BLaER1 treated with 17β-estradiol and CSF1 and Interleukin-3, amounts not matched to agents 10 nM and 100 nM (cell line): ENCODE results near the gene IMMP2L.

Experiments
- H3K27ac ChIP-seq, 11 experiments: shearing (Covaris generic); formaldehyde crosslinking; 2 replicates each; pipeline ENCODE4 v1.8.1; 2022
- H3K27me3 ChIP-seq, 11 experiments: shearing (Covaris generic); formaldehyde crosslinking; 2 replicates each; pipeline ENCODE4 v1.8.1; 2022
- H3K36me3 ChIP-seq, 11 experiments: shearing (Covaris generic); formaldehyde crosslinking; 2 replicates each; pipeline ENCODE4 v1.8.1; 2022
- H3K4me1 ChIP-seq, 10 experiments: shearing (Covaris generic); formaldehyde crosslinking; 2 replicates each; pipeline ENCODE4 v1.8.1; 2022
- H3K4me2 ChIP-seq, 11 experiments: shearing (Covaris generic); formaldehyde crosslinking; 2 replicates each; pipeline ENCODE4 v1.8.1; 2022
- H3K4me3 ChIP-seq, 10 experiments: shearing (Covaris generic); formaldehyde crosslinking; 2 replicates each; pipeline ENCODE4 v1.8.1; 2022
- H3K9ac ChIP-seq, 11 experiments: shearing (Covaris generic); formaldehyde crosslinking; 2 replicates each; pipeline ENCODE4 v1.8.1; 2022
- H3K9me3 ChIP-seq, 11 experiments: shearing (Covaris generic); formaldehyde crosslinking; replicated peaks in 1 of 11; 2 replicates each; pipeline ENCODE4 v1.8.1; 2022
- H4K20me1 ChIP-seq, 11 experiments: shearing (Covaris generic); formaldehyde crosslinking; 2 replicates each; pipeline ENCODE4 v1.8.1; 2022
- Cebpa-rat ChIP-seq, 11 experiments: shearing (Covaris generic); IDR thresholded peaks; 2 replicates each; pipeline ENCODE4 v1.8.1; 2022

Gene IMMP2L

DNA sequence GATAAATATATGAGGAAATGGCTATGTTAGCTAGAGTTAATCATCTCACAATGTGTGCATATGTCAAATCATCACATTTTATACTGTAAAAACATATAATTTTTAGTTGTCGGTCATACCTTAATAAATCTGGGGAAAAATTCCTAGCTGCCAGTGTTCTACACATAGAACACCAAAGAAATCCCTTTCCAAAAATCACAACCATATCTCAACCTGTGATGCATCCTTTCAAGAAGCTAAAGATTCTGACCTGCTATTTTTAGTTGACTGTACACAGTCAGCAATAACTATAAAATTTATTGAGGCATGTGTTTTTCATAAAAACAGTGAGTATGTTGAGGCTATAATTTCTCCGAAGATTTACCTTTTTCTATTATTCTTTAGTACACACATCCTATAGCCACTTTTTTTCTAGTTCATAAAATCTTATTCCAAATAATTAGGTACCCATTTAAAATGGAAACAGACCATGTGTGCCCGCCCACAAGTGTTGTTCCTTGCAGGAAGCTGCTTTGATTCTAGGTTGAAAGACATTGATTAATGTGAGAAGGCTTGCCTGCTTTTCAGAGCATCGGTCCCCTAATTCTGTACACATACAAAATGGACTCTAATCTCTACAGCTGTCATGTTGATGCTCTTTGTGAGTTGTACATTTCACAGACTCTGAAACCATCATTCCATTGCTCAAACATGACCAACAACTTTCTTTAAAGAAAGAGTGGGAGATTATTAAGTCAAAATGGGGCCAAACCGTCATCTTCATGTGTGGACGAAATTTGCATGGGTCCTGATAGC is 588.9 kb downstream of the IMMP2L start:
- Histone ChIP-seq H3K4me2 (no peak overlapping the region), H3K27ac (no peak overlapping the region), H3K36me3 (no peaks in the 10 kb centered on the region), H3K9me3 (no peaks in the 10 kb centered on the region), H3K4me3 (no peak overlapping the region), H3K9ac (no peak overlapping the region), H3K27me3 (no peaks in the 10 kb centered on the region), H4K20me1 (no peaks in the 10 kb centered on the region), H3K4me1 (no peaks in the 10 kb centered on the region)
- TF ChIP-seq Cebpa-rat (IDR thresholded peaks at IDR 0.05) = no peak

GRCh38 chr7:110964775-110965174 is 597.5 kb downstream of the IMMP2L start:
- H3K9me3 ChIP-seq = no peaks in the 10 kb centered on the region
- H3K36me3 ChIP-seq = no peaks in the 10 kb centered on the region

DNA sequence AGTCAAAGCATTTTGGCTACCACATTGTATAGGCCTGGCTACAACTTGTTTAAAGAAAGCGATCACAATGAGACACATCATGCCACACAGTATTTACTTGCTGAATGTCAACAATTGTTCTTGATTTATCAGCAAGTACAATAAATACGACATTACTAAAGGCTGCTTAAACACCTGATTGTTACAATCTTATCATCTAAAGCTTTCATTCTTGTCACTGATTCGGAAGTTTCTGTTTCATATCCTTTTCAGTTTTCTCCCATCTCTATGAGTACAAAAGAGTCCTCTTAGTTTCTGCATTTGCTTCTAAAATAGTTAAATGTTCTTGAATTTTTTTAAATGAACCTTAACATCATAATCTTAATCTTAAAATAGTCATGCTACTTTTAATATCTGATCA is 599.5 kb downstream of the IMMP2L start:
- H4K20me1 ChIP-seq = no peaks in the 10 kb centered on the region
- H3K4me2 ChIP-seq = no peak overlapping the region
- no peaks in the 10 kb centered on the region for H3K27me3 ChIP-seq
- H3K4me3 ChIP-seq = no peak overlapping the region
- H3K36me3 ChIP-seq = no peaks in the 10 kb centered on the region
- no peaks in the 10 kb centered on the region for H3K9me3 ChIP-seq
- TF ChIP-seq Cebpa-rat (IDR thresholded peaks at IDR 0.05) = no peak
- peaks cover 0 to 7% (median 5%) of the 10 kb centered on the region in 10 experiments; a peak in 10 of 20 replicates for H3K4me1 ChIP-seq
- no peak overlapping the region for H3K9ac ChIP-seq
- no peak overlapping the region for H3K27ac ChIP-seq

More at GRCh38 chr7:110964775-110965174, 597.5 kb downstream of the IMMP2L start:
- TF ChIP-seq Cebpa-rat (IDR thresholded peaks at IDR 0.05) = no peak
- Histone ChIP-seq H4K20me1 (no peaks in the 10 kb centered on the region), H3K9ac (no peak overlapping the region), H3K27ac (no peak overlapping the region), H3K4me3 (no peak overlapping the region), H3K27me3 (no peaks in the 10 kb centered on the region), H3K4me1 (peaks cover 0 to 7% (median 5%) of the 10 kb centered on the region in 10 experiments; a peak in 10 of 20 replicates), H3K4me2 (peak overlapping the region in 7 of 11 experiments; percentile 16 to 44 (median 31); a peak in 5 of 22 replicates)

DNA sequence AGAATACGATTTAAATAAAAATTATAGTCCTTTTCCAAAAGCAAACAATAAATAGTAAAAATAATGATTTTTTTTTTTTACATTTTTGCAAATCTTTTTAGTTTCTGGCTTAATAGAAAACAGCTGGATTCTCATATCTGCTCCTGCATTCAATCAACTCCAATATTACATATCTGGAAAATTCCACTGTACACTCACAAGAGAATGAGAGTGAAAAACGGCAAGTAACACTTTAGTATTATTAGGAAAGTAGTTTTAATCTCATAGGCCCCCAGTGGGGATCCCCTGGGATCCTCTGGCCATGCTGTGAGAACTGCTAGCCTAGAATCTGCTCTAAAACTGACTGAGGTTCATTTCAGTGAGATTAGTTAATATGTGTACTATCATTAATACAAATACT is 599.9 kb downstream of the IMMP2L start:
- Histone ChIP-seq H3K4me2 (no peak overlapping the region), H3K27ac (no peak overlapping the region), H3K9ac (no peak overlapping the region)

GRCh38 chr7:110960811-110961210 is 601.5 kb downstream of the IMMP2L start:
- Histone ChIP-seq H3K4me1 (peaks cover 0 to 7% (median 5%) of the 10 kb centered on the region in 10 experiments; a peak in 10 of 20 replicates), H3K9ac (no peak overlapping the region), H3K4me2 (no peak overlapping the region), H3K27me3 (no peaks in the 10 kb centered on the region), H3K4me3 (no peak overlapping the region), H3K36me3 (no peaks in the 10 kb centered on the region), H3K27ac (no peak overlapping the region), H4K20me1 (no peaks in the 10 kb centered on the region), H3K9me3 (no peaks in the 10 kb centered on the region)
- TF ChIP-seq Cebpa-rat (IDR thresholded peaks at IDR 0.05) = no peak

More for the DNA sequence above, 599.9 kb downstream of the IMMP2L start:
- H3K36me3 ChIP-seq = no peaks in the 10 kb centered on the region
- H3K4me3 ChIP-seq = no peak overlapping the region
- no peaks in the 10 kb centered on the region for H4K20me1 ChIP-seq
- H3K4me1 ChIP-seq = peaks cover 0 to 7% (median 5%) of the 10 kb centered on the region in 10 experiments; a peak in 10 of 20 replicates
- H3K27me3 ChIP-seq = no peaks in the 10 kb centered on the region
- TF ChIP-seq Cebpa-rat (IDR thresholded peaks at IDR 0.05) = no peak
- H3K9me3 ChIP-seq = no peaks in the 10 kb centered on the region

DNA sequence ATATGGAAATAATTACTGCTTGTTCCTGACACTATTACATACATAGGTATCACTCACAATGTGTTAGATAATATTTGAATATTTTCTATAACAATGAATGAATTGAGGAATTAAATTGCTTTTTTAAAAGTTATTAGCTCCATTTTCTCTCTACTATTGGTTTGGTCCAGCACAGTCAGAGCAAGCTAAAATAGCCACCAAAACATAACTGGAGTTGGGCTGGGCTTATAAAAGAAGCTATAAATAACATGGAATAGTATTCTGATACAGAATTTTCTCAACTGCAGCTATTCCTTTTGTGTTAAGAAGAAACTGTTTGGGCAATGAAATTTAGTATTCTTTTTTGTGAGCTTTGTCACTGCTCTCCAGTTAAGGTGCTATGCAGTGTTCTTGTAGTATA is 614.0 kb downstream of the IMMP2L start:
- Histone ChIP-seq H3K36me3 (no peaks in the 10 kb centered on the region), H3K4me1 (peaks cover 0 to 4% (median 0%) of the 10 kb centered on the region in 10 experiments; a peak in 1 of 20 replicates), H3K27ac (no peak overlapping the region), H4K20me1 (no peaks in the 10 kb centered on the region), H3K27me3 (no peaks in the 10 kb centered on the region), H3K9ac (no peak overlapping the region), H3K4me3 (no peak overlapping the region), H3K9me3 (no peaks in the 10 kb centered on the region), H3K4me2 (no peak overlapping the region)
- TF ChIP-seq Cebpa-rat (IDR thresholded peaks at IDR 0.05) = no peak

GRCh38 chr7:110947408-110947807 is 614.9 kb downstream of the IMMP2L start:
- H3K27me3 ChIP-seq = no peaks in the 10 kb centered on the region
- no peaks in the 10 kb centered on the region for H3K9me3 ChIP-seq
- no peak overlapping the region for H3K4me3 ChIP-seq
- no peaks in the 10 kb centered on the region for H3K36me3 ChIP-seq
- TF ChIP-seq Cebpa-rat (IDR thresholded peaks at IDR 0.05) = no peak
- no peak overlapping the region for H3K4me2 ChIP-seq
- H4K20me1 ChIP-seq = no peaks in the 10 kb centered on the region
- peaks cover 0 to 4% (median 0%) of the 10 kb centered on the region in 10 experiments; a peak in 1 of 20 replicates for H3K4me1 ChIP-seq
- no peak overlapping the region for H3K27ac ChIP-seq
- no peak overlapping the region for H3K9ac ChIP-seq

- H3K27ac ChIP-seq = no peak overlapping the region
- no peaks in the 10 kb centered on the region for H3K27me3 ChIP-seq
- peaks cover 0 to 4% (median 0%) of the 10 kb centered on the region in 10 experiments; a peak in 1 of 20 replicates for H3K4me1 ChIP-seq
- H4K20me1 ChIP-seq = no peaks in the 10 kb centered on the region
- no peak overlapping the region for H3K9ac ChIP-seq
- H3K9me3 ChIP-seq = no peaks in the 10 kb centered on the region
- H3K4me3 ChIP-seq = no peak overlapping the region
- TF ChIP-seq Cebpa-rat (IDR thresholded peaks at IDR 0.05) = no peak
- no peaks in the 10 kb centered on the region for H3K36me3 ChIP-seq
- no peak overlapping the region for H3K4me2 ChIP-seq
These were observed 617.2 kb downstream of the IMMP2L start for GRCh38 chr7:110944966-110945644.

DNA sequence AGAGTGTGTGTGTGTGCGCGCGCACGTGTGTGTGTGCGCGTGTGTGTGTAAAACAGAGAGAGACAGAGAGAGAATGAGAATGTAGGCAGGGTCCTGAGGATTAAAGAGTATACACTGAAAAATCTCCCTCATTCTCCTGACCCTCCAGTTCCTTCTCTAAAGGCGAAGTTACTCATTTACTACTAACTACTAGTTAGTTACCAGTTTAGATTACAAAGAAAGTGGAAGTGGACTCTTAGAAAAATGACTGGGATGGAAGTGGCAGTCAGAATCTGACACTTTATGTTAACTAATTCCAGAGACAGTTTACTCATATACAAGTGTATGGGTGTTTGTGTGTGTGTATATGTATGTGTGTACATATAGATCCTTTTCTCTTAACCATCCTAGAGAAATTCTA is 617.8 kb downstream of the IMMP2L start:
- H3K27me3 ChIP-seq = no peaks in the 10 kb centered on the region
- no peak overlapping the region for H3K4me2 ChIP-seq
- no peak overlapping the region for H3K4me3 ChIP-seq
- no peak for TF ChIP-seq Cebpa-rat (IDR thresholded peaks at IDR 0.05)
- H3K4me1 ChIP-seq = peaks cover 0 to 4% (median 0%) of the 10 kb centered on the region in 10 experiments; a peak in 1 of 20 replicates
- H3K36me3 ChIP-seq = no peaks in the 10 kb centered on the region
- no peak overlapping the region for H3K27ac ChIP-seq
- H3K9me3 ChIP-seq = no peaks in the 10 kb centered on the region
- H3K9ac ChIP-seq = no peak overlapping the region
- no peaks in the 10 kb centered on the region for H4K20me1 ChIP-seq
